H1 (cell line): ENCODE results near the gene GP1BB. TPM values are rescaled to one million over a fixed set of nuclear protein-coding genes. Genes with fewer than 3 reads are reported as not detected.

Experiments used
- CBX5 ChIP-seq: fragments of 300-800, 300-1000 bp; sonication (generic); IDR thresholded peaks from 2 replicates; pipeline ENCODE4 v1.7.1; 2016; ENCODE audit warnings: antibody characterized with exemption, low read length, low read depth
- POLR2AphosphoS5 ChIP-seq: IDR thresholded peaks from 2 replicates; pipeline ENCODE4 v1.6.1; 2011; ENCODE audit warnings: low read depth, low read length
- RAD21 ChIP-seq, 2 experiments: IDR thresholded peaks in 1 of 2; conservative IDR thresholded peaks in 1 of 2; 2 replicates each; pipeline ENCODE4 v1.6.1; 2011; ENCODE audit warnings: low read depth in 2 of 2, low read length in 2 of 2, improper control_type of control experiment in 1 of 2, inconsistent platforms in 1 of 2, mild to moderate bottlenecking in 1 of 2, moderate library complexity in 1 of 2
- polyA plus RNA-seq, 7 experiments: library from polyadenylated mRNA; depleted of rRNA in 3 of 7; stranded (reverse) in 5 of 7; unstranded in 2 of 7; fragments of >200 nt in 5 of 7; fragments of 200-250 nt in 2 of 7; gene quantifications; 1 replicate in 5 of 7; 2 replicates in 1 of 7; 4 replicates in 1 of 7; pipeline versions ENCODE4 v1.2.1 to v1.2.3, GENCODE V29; 2011 to 2013; ENCODE audit warnings: missing spikeins in 2 of 7, mixed read lengths in 2 of 7
- total RNA-seq: library from RNA; stranded (reverse); fragmentation: NEBNext Ultra II Directional; extraction: Animal tissue kit (Norgen Biotek cat#: 25700); gene quantifications from 2 replicates; pipeline ENCODE4 v1.2.1, GENCODE V29; 2021
- TF ChIP-seq, protein P1 (sequence below): IDR thresholded peaks from 2 replicates; pipeline ENCODE4 v1.6.1; 2011; ENCODE audit warnings: low read length, improper control_type of control experiment

Gene GP1BB
- total and polyA plus RNA-seq, 2 of the 8 experiments (the other 6 are each of a cell fraction or from before 2014, with no cell fraction given) = 0.36 TPM; not detected in 1

DNA sequence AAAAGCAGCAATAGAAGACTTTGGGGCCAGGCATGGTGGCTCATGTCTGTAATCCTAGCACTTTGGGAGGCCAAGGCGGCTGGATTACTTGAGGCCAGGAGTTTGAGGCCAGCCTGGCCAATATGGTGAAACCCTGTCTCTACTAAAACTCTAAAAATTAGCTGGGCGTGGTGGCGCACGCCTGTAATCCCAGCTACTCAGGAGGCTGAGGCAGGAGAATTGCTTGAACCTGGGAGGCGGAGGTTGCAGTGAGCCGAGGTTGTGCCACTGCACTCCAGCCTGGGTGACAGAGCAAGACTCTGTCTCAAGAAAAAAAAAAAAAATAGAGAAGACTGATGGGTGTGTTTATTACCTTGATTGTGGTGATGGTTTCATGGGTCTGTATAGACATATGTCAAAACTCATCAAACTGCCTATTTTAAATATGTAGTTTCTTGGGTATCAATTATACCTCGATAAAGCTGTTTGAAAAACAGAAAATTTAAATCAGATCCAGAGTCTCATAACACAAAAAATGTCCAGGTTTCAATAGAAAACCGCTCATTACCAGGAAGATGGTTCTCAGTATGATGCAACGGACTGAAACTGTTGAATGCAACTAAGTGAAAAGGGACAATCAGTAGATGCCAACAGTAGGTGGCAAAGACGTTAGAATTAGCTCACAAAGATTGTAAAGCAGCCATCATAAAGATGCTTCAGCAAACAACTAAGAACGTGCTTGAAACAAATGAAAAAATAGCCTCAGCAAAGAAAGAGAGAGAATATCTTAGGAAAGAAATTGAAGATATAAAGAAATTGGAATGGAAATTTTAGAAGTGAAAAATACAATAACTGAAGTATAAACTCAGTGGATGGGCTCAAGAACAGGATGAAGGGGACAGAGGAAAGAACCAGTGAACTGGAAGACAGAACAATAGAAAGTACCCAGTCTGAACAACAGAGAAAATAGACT, 42.2 kb upstream of the GP1BB start (continued):
- TF ChIP-seq, protein P1, sequence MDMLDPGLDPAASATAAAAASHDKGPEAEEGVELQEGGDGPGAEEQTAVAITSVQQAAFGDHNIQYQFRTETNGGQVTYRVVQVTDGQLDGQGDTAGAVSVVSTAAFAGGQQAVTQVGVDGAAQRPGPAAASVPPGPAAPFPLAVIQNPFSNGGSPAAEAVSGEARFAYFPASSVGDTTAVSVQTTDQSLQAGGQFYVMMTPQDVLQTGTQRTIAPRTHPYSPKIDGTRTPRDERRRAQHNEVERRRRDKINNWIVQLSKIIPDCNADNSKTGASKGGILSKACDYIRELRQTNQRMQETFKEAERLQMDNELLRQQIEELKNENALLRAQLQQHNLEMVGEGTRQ = no peak
- TF ChIP-seq RAD21 (IDR thresholded peaks at IDR 0.05 in 1 of 2, conservative IDR thresholded peaks at IDR 0.05 in 1 of 2; ENCODE audit: low read depth in 2 of 2, low read length in 2 of 2) = no peak
- TF ChIP-seq CBX5 = no peak
- TF ChIP-seq POLR2AphosphoS5 = no peak
